Dendritic cell treated with granulocyte-macrophage colony-stimulating factor and Interleukin-4, amounts not matched to agents 40 ng/mL and 50 ng/mL, for 4 days (primary cell): Measurements from ENCODE around the gene ZCCHC3.
A peak's percentile ranks its signal among the peaks of the same experiment; 100 is the strongest.

Source experiments
- H3K27ac Mint-ChIP-seq: one replicate; pipeline ENCODE4 v1.8.0; 2022; ENCODE audit warnings: mild to moderate bottlenecking, mixed read lengths
- H3K27me3 Mint-ChIP-seq: one replicate; pipeline ENCODE4 v1.8.0; 2022; ENCODE audit warnings: mild to moderate bottlenecking, mixed read lengths
- H3K36me3 Mint-ChIP-seq: one replicate; pipeline ENCODE4 v1.8.0; 2022; ENCODE audit warnings: low read depth, mixed read lengths
- H3K4me1 Mint-ChIP-seq: one replicate; pipeline ENCODE4 v1.8.0; 2022; ENCODE audit warnings: low read depth, mixed read lengths
- H3K4me3 Mint-ChIP-seq: one replicate; pipeline ENCODE4 v1.8.0; 2022; ENCODE audit warnings: mild to moderate bottlenecking, moderate library complexity, mixed read lengths
- H3K9me3 Mint-ChIP-seq: one replicate; pipeline ENCODE4 v1.8.0; 2022; ENCODE audit warnings: mixed read lengths
- intact Hi-C: fragments of 100-400 bp; cut with micrococcal nuclease; formaldehyde crosslinking; loops from one replicate; pipeline ENCODE4 v1.15.0; 2022

The ZCCHC3 gene

GRCh38 chr20:312067-312466, 14.7 kb downstream of the ZCCHC3 start:
- Mint-ChIP-seq H3K4me1 (peaks cover 38% of the 10 kb centered on the region), H3K9me3 (no peaks in the 10 kb centered on the region), H3K27ac (no peak overlapping the region), H3K36me3 (no peaks in the 10 kb centered on the region), H3K27me3 (no peaks in the 10 kb centered on the region), H3K4me3 (no peak overlapping the region)
- intact Hi-C loops, result no loop called here

- H3K9me3 Mint-ChIP-seq, result no peaks in the 10 kb centered on the region
- intact Hi-C loops, result no loop called here
- H3K4me1 Mint-ChIP-seq, result peaks cover 38% of the 10 kb centered on the region
- H3K27me3 Mint-ChIP-seq, result no peaks in the 10 kb centered on the region
- no peak overlapping the region for H3K27ac Mint-ChIP-seq
- H3K36me3 Mint-ChIP-seq, result no peaks in the 10 kb centered on the region
- H3K4me3 Mint-ChIP-seq, result no peak overlapping the region
These were observed 15.5 kb downstream of the ZCCHC3 start for GRCh38 chr20:312866-313265.

- intact Hi-C loops, result no loop called here
- Mint-ChIP-seq H3K36me3 (no peaks in the 10 kb centered on the region), H3K27me3 (no peaks in the 10 kb centered on the region), H3K4me3 (no peak overlapping the region), H3K9me3 (no peaks in the 10 kb centered on the region), H3K27ac (no peak overlapping the region), H3K4me1 (peaks cover 38% of the 10 kb centered on the region)
These were observed 16.0 kb downstream of the ZCCHC3 start for GRCh38 chr20:313402-313801.

GRCh38 chr20:313948-314347, 16.6 kb downstream of the ZCCHC3 start:
- no peak overlapping the region for H3K27ac Mint-ChIP-seq
- H3K4me3 Mint-ChIP-seq, result no peak overlapping the region
- peaks cover 38% of the 10 kb centered on the region for H3K4me1 Mint-ChIP-seq
- no peaks in the 10 kb centered on the region for H3K36me3 Mint-ChIP-seq
- intact Hi-C loops, result no loop called here
- H3K27me3 Mint-ChIP-seq, result no peaks in the 10 kb centered on the region
- H3K9me3 Mint-ChIP-seq, result no peaks in the 10 kb centered on the region

- Mint-ChIP-seq H3K4me1 (peaks cover 24% of the 10 kb centered on the region), H3K27ac (no peak overlapping the region), H3K4me3 (no peak overlapping the region), H3K36me3 (no peaks in the 10 kb centered on the region), H3K27me3 (peaks cover 1% of the 10 kb centered on the region), H3K9me3 (no peaks in the 10 kb centered on the region)
- intact Hi-C loops, result no loop called here
These were observed 19.1 kb downstream of the ZCCHC3 start for GRCh38 chr20:316316-317068.

GRCh38 chr20:324177-325044, 27.0 kb downstream of the ZCCHC3 start:
- H3K9me3 Mint-ChIP-seq, result no peaks in the 10 kb centered on the region
- intact Hi-C loops, result loop anchor here (2.0 kb wide), 3 partner anchors 14 to 48 kb away; no protein-coding TSS in a partner anchor
- peaks cover 38% of the 10 kb centered on the region for H3K4me1 Mint-ChIP-seq

GRCh38 chr20:325045-325888, 27.9 kb downstream of the ZCCHC3 start, which contains the start of gene SOX12:
Gene SOX12 (plus strand): TSS chr20:325552. CDS start chr20:325925, 373 bp downstream.
- intact Hi-C loops, result loop anchor here (2.0 kb wide), 3 partner anchors 14 to 48 kb away; no protein-coding TSS in a partner anchor
- Mint-ChIP-seq H3K36me3 (no peaks in the 10 kb centered on the region), H3K27ac (peak within 1 kb of the TSS; percentile 77), H3K4me3 (peak within 1 kb of the TSS; percentile 83), H3K27me3 (peaks cover 25% of the 10 kb centered on the region), H3K9me3 (no peaks in the 10 kb centered on the region), H3K4me1 (peaks cover 46% of the 10 kb centered on the region)

More at GRCh38 chr20:324177-325044, 27.0 kb downstream of the ZCCHC3 start:
- Mint-ChIP-seq H3K36me3 (no peaks in the 10 kb centered on the region), H3K27ac (peak overlapping the region; percentile 77), H3K4me3 (peak overlapping the region; percentile 69), H3K27me3 (peaks cover 25% of the 10 kb centered on the region)

- H3K36me3 Mint-ChIP-seq, result no peaks in the 10 kb centered on the region
- peak overlapping the region; percentile 83 for H3K4me3 Mint-ChIP-seq
- no peaks in the 10 kb centered on the region for H3K9me3 Mint-ChIP-seq
- H3K27me3 Mint-ChIP-seq, result peaks cover 25% of the 10 kb centered on the region
- intact Hi-C loops, result loop anchor here (2.0 kb wide), 3 partner anchors 15 to 47 kb away; no protein-coding TSS in a partner anchor
- peaks cover 54% of the 10 kb centered on the region for H3K4me1 Mint-ChIP-seq
- peak overlapping the region; percentile 67 for H3K27ac Mint-ChIP-seq
These were observed 28.7 kb downstream of the ZCCHC3 start for GRCh38 chr20:325889-326644.

GRCh38 chr20:326645-327185, 29.3 kb downstream of the ZCCHC3 start:
- Mint-ChIP-seq H3K4me1 (peaks cover 54% of the 10 kb centered on the region), H3K27me3 (peaks cover 22% of the 10 kb centered on the region), H3K36me3 (no peaks in the 10 kb centered on the region), H3K27ac (peak overlapping the region; percentile 67), H3K9me3 (no peaks in the 10 kb centered on the region), H3K4me3 (peak overlapping the region; percentile 83)
- intact Hi-C loops, result no loop called here

GRCh38 chr20:327186-328026, 30.0 kb downstream of the ZCCHC3 start:
- intact Hi-C loops, result no loop called here
- Mint-ChIP-seq H3K27me3 (peaks cover 21% of the 10 kb centered on the region), H3K27ac (peak overlapping the region; percentile 67), H3K9me3 (no peaks in the 10 kb centered on the region), H3K36me3 (no peaks in the 10 kb centered on the region), H3K4me1 (peaks cover 58% of the 10 kb centered on the region), H3K4me3 (peak overlapping the region; percentile 83)

GRCh38 chr20:328027-328974, 30.9 kb downstream of the ZCCHC3 start:
- Mint-ChIP-seq H3K9me3 (no peaks in the 10 kb centered on the region), H3K27ac (no peak overlapping the region), H3K27me3 (peaks cover 21% of the 10 kb centered on the region)

More at GRCh38 chr20:328027-328974, 30.9 kb downstream of the ZCCHC3 start:
- Mint-ChIP-seq H3K4me1 (peaks cover 67% of the 10 kb centered on the region), H3K4me3 (peak overlapping the region; percentile 83), H3K36me3 (no peaks in the 10 kb centered on the region)
- intact Hi-C loops, result no loop called here
